Psoas muscle (tissue), 8 donors: ENCODE results near the gene DRP2. TPM values are rescaled to one million over a fixed set of nuclear protein-coding genes. Genes with fewer than 3 reads are reported as not detected.
A peak's percentile ranks its signal among the peaks of the same experiment; 100 is the strongest.
"Not testable (repeated sequence)": the region's sequence is repeated elsewhere in the genome, so short reads cannot be mapped to it uniquely, and the experiment has no call there.

ENCODE experiments used
- ATAC-seq, 4 donors: fragments of 200-7000 bp; cut with Tn5 transposase; one replicate each; pipeline ENCODE4 v1.9.1; 2020; ENCODE audit warnings: moderate library complexity in 3 of 4, mild to moderate bottlenecking in 2 of 4
- DNase-seq, 2 donors: peaks; one replicate each; pipeline ENCODE4 v3.0.0-alpha.2; 2020
- H3K27ac ChIP-seq: fragments of 200-600 bp; one replicate; pipeline ENCODE4 v1.8.0; 2022
- H3K27me3 ChIP-seq, 3 donors: fragments of 200-600 bp in 1 of 3; one replicate each; pipeline versions ENCODE4 v1.6.1 to v1.8.0; 2013 to 2022; ENCODE audit warnings: low read length in 2 of 3, mild to moderate bottlenecking in 2 of 3, moderate library complexity in 1 of 3; ENCODE audit not compliant: insufficient read depth in 3 of 3
- H3K36me3 ChIP-seq, 2 donors: fragments of 200-600 bp in 1 of 2; one replicate each; pipeline versions ENCODE4 v1.6.1 to v1.8.0; 2013 to 2022; ENCODE audit warnings: low read depth in 1 of 2, mild to moderate bottlenecking in 1 of 2, moderate library complexity in 1 of 2; ENCODE audit not compliant: insufficient read depth in 1 of 2
- H3K4me1 ChIP-seq: fragments of 200-600 bp; one replicate; pipeline ENCODE4 v1.8.0; 2022
- H3K4me3 ChIP-seq: fragments of 200-600 bp; one replicate; pipeline ENCODE4 v1.8.0; 2022; ENCODE audit warnings: mild to moderate bottlenecking
- H3K9me3 ChIP-seq: fragments of 200-600 bp; one replicate; pipeline ENCODE4 v1.8.0; 2022
- CTCF ChIP-seq: fragments of 200-600 bp; IDR thresholded peaks from one replicate; pipeline ENCODE4 v1.8.0; 2022; ENCODE audit warnings: antibody characterized with exemption
- WGBS, 3 donors: extraction: QIAGEN DNeasy Blood & Tissue Kit; methylation state at CpG; one replicate each; pipeline versions ENCODE4 v1.1.6 to v1.1.7; 2013; 5-methylcytosine and 5-hydroxymethylcytosine counted together
- intact Hi-C, 2 donors: fragments of 100-400 bp; cut with DNase I; formaldehyde crosslinking; loops; one replicate each; pipeline versions ENCODE4 v1.11.0 to v1.14.2; 2022
- polyA plus RNA-seq, 3 donors: library from polyadenylated mRNA; stranded (reverse); fragments of 200-250 nt; gene quantifications; one replicate each; pipeline ENCODE4 v1.2.3, GENCODE V29; 2013
- total RNA-seq, 4 donors: library from RNA; stranded (reverse); fragmentation: NEBNext Ultra II Directional in 2 of 4; extraction: Animal tissue kit (Norgen Biotek cat#: 25700) in 2 of 4; gene quantifications; one replicate each; pipeline versions ENCODE4 v1.2.1 to v1.2.4, GENCODE V29; 2021 to 2023
- donor health status: healthy with polysubstance abuse.
- donor health status: DM: no; HTN: no; CAD: no; lungs with moderate emphysema.
- donor health status: Bipolar disorder and iron deficiency.
- donor health status: healthy.
- donor health status: DM: yes; HTN: yes; CAD: no.
- donor health status: DM: no; HTN: no; CAD: no.
- donor health status: DM: no; HTN: no; CAD: no.
- donor health status: DM: yes; HTN: yes; CAD: no.

DRP2 gene
- total and polyA plus RNA-seq, 7 donors: 0.02 to 0.09 (median 0.06) TPM

DNA sequence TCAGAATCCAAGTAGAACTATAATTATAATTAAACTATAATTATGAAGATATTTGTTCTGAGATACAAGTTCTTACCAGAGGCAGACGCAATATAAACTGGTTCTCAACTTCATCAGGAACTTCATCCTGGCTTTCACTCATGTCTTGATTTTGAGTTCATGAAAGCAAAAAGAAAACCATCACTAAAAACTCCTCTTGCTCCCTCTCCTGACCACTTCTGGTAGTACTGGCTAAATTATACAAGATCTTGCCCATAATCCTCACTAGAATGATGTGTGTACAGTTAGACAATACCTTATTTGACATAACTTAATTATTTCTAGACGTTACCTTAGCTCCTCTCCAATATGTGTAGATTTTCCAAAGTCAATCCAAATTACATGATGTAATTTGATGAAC lies 67.8 kb downstream of the DRP2 start:
- no peak for ATAC-seq
- 8 to 26% (median 11%) methylated on average over 2 of the region's 2 CpGs for WGBS, 3 donors

GRCh38 chrX:101290957-101291603 lies 71.5 kb downstream of the DRP2 start, which contains the start of gene TAF7L:
Gene TAF7L (minus strand): TSS chrX:101291334. CDS start chrX:101287543, 3,791 bp downstream.
- TF ChIP-seq CTCF: no peak
- intact Hi-C loops: no loop called here
- Histone ChIP-seq H3K4me1 (no peaks in the 10 kb centered on the region), H3K36me3 (no peaks in the 10 kb centered on the region), H3K9me3 (no peaks in the 10 kb centered on the region), H3K4me3 (peak within 1 kb of the TSS; percentile 36), H3K27ac (no peak within 1 kb of the TSS), H3K27me3 (peaks cover 0 to 16% (median 6%) of the 10 kb centered on the region in 3 donors)
- ATAC-seq (no peak), DNase-seq (no peak)
- WGBS, 3 donors: 14 to 36% (median 28%) methylated on average over 28 to 75 of the region's 75 CpGs

More for the DNA sequence above, 67.8 kb downstream of the DRP2 start:
- intact Hi-C loops: loop anchor here in 1 of 2 donors (10.0 kb wide), 2 partner anchors 393 to 603 kb away; no protein-coding TSS in a partner anchor
- no peaks in the 10 kb centered on the region for H3K36me3 ChIP-seq
- TF ChIP-seq CTCF: peak; percentile 56
- H3K27me3 ChIP-seq: peaks cover 0 to 20% (median 6%) of the 10 kb centered on the region in 3 donors
- DNase-seq: no peak
- no peaks in the 10 kb centered on the region for H3K9me3 ChIP-seq
- H3K4me3 ChIP-seq: no peak overlapping the region
- H3K27ac ChIP-seq: no peak overlapping the region
- H3K4me1 ChIP-seq: no peaks in the 10 kb centered on the region

GRCh38 chrX:101295603-101296002 lies 76.0 kb downstream of the DRP2 start:
- intact Hi-C loops, H3K27me3 ChIP-seq, H3K36me3 ChIP-seq, DNase-seq, H3K4me3 ChIP-seq, H3K27ac ChIP-seq, ATAC-seq, H3K9me3 ChIP-seq, H3K4me1 ChIP-seq: not testable (repeated sequence)
- WGBS, 3 donors: 81 to 100% (median 95%) methylated on average over 3 of the region's 3 CpGs

DNA sequence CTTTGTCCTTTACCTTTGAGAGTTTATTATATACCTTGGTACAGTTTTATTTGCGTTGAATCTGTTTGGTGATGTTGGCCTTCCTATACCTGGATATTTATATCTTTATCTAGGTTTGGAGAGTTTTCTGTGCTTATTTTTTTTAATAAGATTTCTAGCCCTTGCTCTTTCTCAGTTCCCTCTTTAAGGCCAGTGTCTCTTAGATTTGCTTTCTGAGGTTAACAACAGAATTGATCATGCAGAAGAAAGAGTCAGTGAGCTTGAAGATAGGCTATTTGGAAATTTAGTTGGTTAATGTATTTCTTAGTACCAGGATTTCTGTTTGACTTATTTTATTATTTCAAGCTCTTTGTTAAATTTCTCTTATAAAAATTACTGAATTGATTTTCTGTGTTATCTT lies 84.2 kb downstream of the DRP2 start:
- 82 to 100% (median 97%) methylated on average over 1 of the region's 1 CpG for WGBS, 3 donors
- Histone ChIP-seq H3K4me1 (no peaks in the 10 kb centered on the region), H3K4me3 (no peak overlapping the region), H3K27ac (no peak overlapping the region), H3K36me3 (no peaks in the 10 kb centered on the region), H3K27me3 (peaks cover 0 to 5% (median 0%) of the 10 kb centered on the region in 3 donors), H3K9me3 (no peaks in the 10 kb centered on the region)
- TF ChIP-seq CTCF: no peak
- no peak for DNase-seq
- intact Hi-C loops: no loop called here
- ATAC-seq: no peak

Other genes with a start within 250 kb of the DRP2 start
- gene TRMT2B, start 167.7 kb upstream of the DRP2 start, total RNA-seq: 10 to 100 TPM; 10.5 to 19.5 (median 13.3) TPM
- 10 to 100 TPM in 1 of 3 donors, 1 to 10 TPM in 2; 7.2 to 27.0 (median 9.1) TPM for gene TRMT2B, start 167.7 kb upstream of the DRP2 start, polyA plus RNA-seq
- under 1 TPM in 3 of 4 donors, not detected in 1; 0.16 to 0.28 (median 0.17) TPM for gene TMEM35A, start 140.9 kb upstream of the DRP2 start, total RNA-seq
- under 1 TPM; 0.08 to 0.25 (median 0.12) TPM for gene TMEM35A, start 140.9 kb upstream of the DRP2 start, polyA plus RNA-seq
- gene CENPI, start 121.6 kb upstream of the DRP2 start, total RNA-seq: under 1 TPM; 0.10 to 0.34 (median 0.25) TPM
- under 1 TPM in 2 of 3 donors, not detected in 1; 0.35 to 0.39 TPM for gene CENPI, start 121.6 kb upstream of the DRP2 start, polyA plus RNA-seq
- not detected for gene TAF7L, start 71.5 kb downstream of the DRP2 start, total RNA-seq
- under 1 TPM in 1 of 3 donors, not detected in 2; 0.04 TPM for gene TAF7L, start 71.5 kb downstream of the DRP2 start, polyA plus RNA-seq
- 10 to 100 TPM; 11.7 to 23.2 (median 13.5) TPM for gene TIMM8A, start 129.0 kb downstream of the DRP2 start, total RNA-seq
- 10 to 100 TPM; 11.0 to 35.3 (median 13.8) TPM for gene TIMM8A, start 129.0 kb downstream of the DRP2 start, polyA plus RNA-seq
- gene BTK, start 166.4 kb downstream of the DRP2 start, total RNA-seq: 1 to 10 TPM in 3 of 4 donors, under 1 TPM in 1; 0.81 to 2.0 (median 1.3) TPM
- gene BTK, start 166.4 kb downstream of the DRP2 start, polyA plus RNA-seq: under 1 TPM; 0.27 to 0.47 (median 0.37) TPM
- 100 to 1,000 TPM; 102 to 181 (median 132) TPM for gene RPL36A, start 171.2 kb downstream of the DRP2 start, total RNA-seq
- gene RPL36A, start 171.2 kb downstream of the DRP2 start, polyA plus RNA-seq: 1,000 to 10,000 TPM in 2 of 3 donors, 100 to 1,000 TPM in 1; 848 to 1,450 (median 1,427) TPM
- 10 to 100 TPM in 3 of 4 donors, 1 to 10 TPM in 1; 5.4 to 15.7 (median 11.3) TPM for gene GLA, start 188.1 kb downstream of the DRP2 start, total RNA-seq
- 10 to 100 TPM; 14.4 to 48.5 (median 24.7) TPM for gene GLA, start 188.1 kb downstream of the DRP2 start, polyA plus RNA-seq
- 100 to 1,000 TPM in 1 of 4 donors, 10 to 100 TPM in 3; 43.7 to 101 (median 67.4) TPM for gene HNRNPH2, start 188.4 kb downstream of the DRP2 start, total RNA-seq
- gene HNRNPH2, start 188.4 kb downstream of the DRP2 start, polyA plus RNA-seq: 10 to 100 TPM; 49.1 to 83.3 (median 52.1) TPM